Testis (tissue), 2 donors: ENCODE results near the gene EPHA4.

Experiments used
- CTCF ChIP-seq, 3 experiments: fragments of 450-650 bp in 2 of 3; fragments of 200-600 bp in 1 of 3; sonication (generic) in 1 of 3; IDR thresholded peaks; one replicate each; pipeline ENCODE4 v1.5.1; 2016 to 2019; ENCODE audit warnings: antibody characterized with exemption in 3 of 3, mild to moderate bottlenecking in 2 of 3, moderate library complexity in 1 of 3
- POLR2A ChIP-seq: fragments of 450-650 bp; IDR thresholded peaks from one replicate; pipeline ENCODE4 v1.6.1; 2017; ENCODE audit warnings: antibody characterized with exemption, mild to moderate bottlenecking, moderate library complexity

GRCh38 chr2:221581986-221582385 lies 9.9 kb upstream of the EPHA4 start:
- no peak for TF ChIP-seq CTCF (IDR thresholded peaks at IDR 0.05)
- TF ChIP-seq POLR2A, result no peak
